ENCODE results near the gene EEPD1.

Gene EEPD1

GRCh38 chr7:36280840-36281812, 128.1 kb downstream of the EEPD1 start:
- Histone ChIP-seq H3K9ac (ENCODE audit: low read length) (peak overlapping the region; percentile 82), H3K4me3 (ENCODE audit: low read length) (peak overlapping the region; percentile 68), H3K36me3 (ENCODE audit: control insufficient read depth, insufficient read depth, low read length, severe bottlenecking) (no peaks in the 10 kb centered on the region), H3K4me1 (ENCODE audit: control insufficient read depth, insufficient read depth, low read length) (peaks cover 55% of the 10 kb centered on the region), H3K9me3 (ENCODE audit: control insufficient read depth, low read length) (no peaks in the 10 kb centered on the region), H3K27me3 (replicated peaks; ENCODE audit: control insufficient read depth, insufficient read depth, low read length) (no peaks in the 10 kb centered on the region)
- DNase-seq (ENCODE audit: low read depth): peak; percentile 87

- no peak for DNase-seq (ENCODE audit: low read depth)
- peak overlapping the region; percentile 82 for H3K9ac ChIP-seq (ENCODE audit: low read length)
- H3K27me3 ChIP-seq (replicated peaks; ENCODE audit: control insufficient read depth, insufficient read depth, low read length): no peaks in the 10 kb centered on the region
- peak overlapping the region; percentile 68 for H3K4me3 ChIP-seq (ENCODE audit: low read length)
- peaks cover 55% of the 10 kb centered on the region for H3K4me1 ChIP-seq (ENCODE audit: control insufficient read depth, insufficient read depth, low read length)
- no peaks in the 10 kb centered on the region for H3K36me3 ChIP-seq (ENCODE audit: control insufficient read depth, insufficient read depth, low read length, severe bottlenecking)
- no peaks in the 10 kb centered on the region for H3K9me3 ChIP-seq (ENCODE audit: control insufficient read depth, low read length)
Measured at GRCh38 chr7:36281945-36282717, 129.1 kb downstream of the EEPD1 start.

- no peaks in the 10 kb centered on the region for H3K9me3 ChIP-seq (ENCODE audit: control insufficient read depth, low read length)
- H3K4me3 ChIP-seq (ENCODE audit: low read length): no peak overlapping the region
- peaks cover 52% of the 10 kb centered on the region for H3K4me1 ChIP-seq (ENCODE audit: control insufficient read depth, insufficient read depth, low read length)
- H3K9ac ChIP-seq (ENCODE audit: low read length): no peak overlapping the region
- no peak for DNase-seq (ENCODE audit: low read depth)
- peaks cover 8% of the 10 kb centered on the region for H3K36me3 ChIP-seq (ENCODE audit: control insufficient read depth, insufficient read depth, low read length, severe bottlenecking)
- H3K27me3 ChIP-seq (replicated peaks; ENCODE audit: control insufficient read depth, insufficient read depth, low read length): no peaks in the 10 kb centered on the region
Measured at GRCh38 chr7:36283181-36283580, 130.1 kb downstream of the EEPD1 start.

- no peak overlapping the region for H3K4me3 ChIP-seq (ENCODE audit: low read length)
- H3K36me3 ChIP-seq (ENCODE audit: control insufficient read depth, insufficient read depth, low read length, severe bottlenecking): peaks cover 14% of the 10 kb centered on the region
- H3K9me3 ChIP-seq (ENCODE audit: control insufficient read depth, low read length): no peaks in the 10 kb centered on the region
- no peak for DNase-seq (ENCODE audit: low read depth)
- H3K9ac ChIP-seq (ENCODE audit: low read length): no peak overlapping the region
- peaks cover 46% of the 10 kb centered on the region for H3K4me1 ChIP-seq (ENCODE audit: control insufficient read depth, insufficient read depth, low read length)
- H3K27me3 ChIP-seq (replicated peaks; ENCODE audit: control insufficient read depth, insufficient read depth, low read length): no peaks in the 10 kb centered on the region
Measured at GRCh38 chr7:36283711-36284130, 130.7 kb downstream of the EEPD1 start.

- H3K4me3 ChIP-seq (ENCODE audit: low read length): no peak overlapping the region
- H3K4me1 ChIP-seq (ENCODE audit: control insufficient read depth, insufficient read depth, low read length): peaks cover 39% of the 10 kb centered on the region
- DNase-seq (ENCODE audit: low read depth): no peak
- H3K27me3 ChIP-seq (replicated peaks; ENCODE audit: control insufficient read depth, insufficient read depth, low read length): no peaks in the 10 kb centered on the region
- no peaks in the 10 kb centered on the region for H3K9me3 ChIP-seq (ENCODE audit: control insufficient read depth, low read length)
- H3K9ac ChIP-seq (ENCODE audit: low read length): no peak overlapping the region
- peaks cover 19% of the 10 kb centered on the region for H3K36me3 ChIP-seq (ENCODE audit: control insufficient read depth, insufficient read depth, low read length, severe bottlenecking)
Measured at GRCh38 chr7:36284456-36285090, 131.5 kb downstream of the EEPD1 start.

GRCh38 chr7:36285276-36285675, 132.2 kb downstream of the EEPD1 start:
- H3K9me3 ChIP-seq (ENCODE audit: control insufficient read depth, low read length): no peaks in the 10 kb centered on the region
- H3K4me3 ChIP-seq (ENCODE audit: low read length): no peak overlapping the region
- no peak for DNase-seq (ENCODE audit: low read depth)
- peaks cover 37% of the 10 kb centered on the region for H3K4me1 ChIP-seq (ENCODE audit: control insufficient read depth, insufficient read depth, low read length)
- H3K27me3 ChIP-seq (replicated peaks; ENCODE audit: control insufficient read depth, insufficient read depth, low read length): no peaks in the 10 kb centered on the region
- peaks cover 26% of the 10 kb centered on the region for H3K36me3 ChIP-seq (ENCODE audit: control insufficient read depth, insufficient read depth, low read length, severe bottlenecking)
- no peak overlapping the region for H3K9ac ChIP-seq (ENCODE audit: low read length)

- no peak for DNase-seq (ENCODE audit: low read depth)
- Histone ChIP-seq H3K9me3 (ENCODE audit: control insufficient read depth, low read length) (no peaks in the 10 kb centered on the region), H3K4me1 (ENCODE audit: control insufficient read depth, insufficient read depth, low read length) (peaks cover 37% of the 10 kb centered on the region), H3K27me3 (replicated peaks; ENCODE audit: control insufficient read depth, insufficient read depth, low read length) (no peaks in the 10 kb centered on the region), H3K36me3 (ENCODE audit: control insufficient read depth, insufficient read depth, low read length, severe bottlenecking) (peaks cover 32% of the 10 kb centered on the region), H3K9ac (ENCODE audit: low read length) (no peak overlapping the region), H3K4me3 (ENCODE audit: low read length) (no peak overlapping the region)
Measured at GRCh38 chr7:36286226-36286625, 133.2 kb downstream of the EEPD1 start.

GRCh38 chr7:36286688-36287087, 133.6 kb downstream of the EEPD1 start:
- Histone ChIP-seq H3K9ac (ENCODE audit: low read length) (no peak overlapping the region), H3K36me3 (ENCODE audit: control insufficient read depth, insufficient read depth, low read length, severe bottlenecking) (peaks cover 33% of the 10 kb centered on the region), H3K4me1 (ENCODE audit: control insufficient read depth, insufficient read depth, low read length) (peaks cover 36% of the 10 kb centered on the region), H3K27me3 (replicated peaks; ENCODE audit: control insufficient read depth, insufficient read depth, low read length) (no peaks in the 10 kb centered on the region), H3K9me3 (ENCODE audit: control insufficient read depth, low read length) (no peaks in the 10 kb centered on the region), H3K4me3 (ENCODE audit: low read length) (no peak overlapping the region)
- no peak for DNase-seq (ENCODE audit: low read depth)

GRCh38 chr7:36287371-36288241, 134.6 kb downstream of the EEPD1 start:
- no peak overlapping the region for H3K4me3 ChIP-seq (ENCODE audit: low read length)
- H3K9ac ChIP-seq (ENCODE audit: low read length): no peak overlapping the region
- H3K27me3 ChIP-seq (replicated peaks; ENCODE audit: control insufficient read depth, insufficient read depth, low read length): no peaks in the 10 kb centered on the region
- no peaks in the 10 kb centered on the region for H3K9me3 ChIP-seq (ENCODE audit: control insufficient read depth, low read length)
- peaks cover 36% of the 10 kb centered on the region for H3K4me1 ChIP-seq (ENCODE audit: control insufficient read depth, insufficient read depth, low read length)
- H3K36me3 ChIP-seq (ENCODE audit: control insufficient read depth, insufficient read depth, low read length, severe bottlenecking): peaks cover 33% of the 10 kb centered on the region
- no peak for DNase-seq (ENCODE audit: low read depth)

- Histone ChIP-seq H3K9ac (ENCODE audit: low read length) (no peak overlapping the region), H3K36me3 (ENCODE audit: control insufficient read depth, insufficient read depth, low read length, severe bottlenecking) (peaks cover 33% of the 10 kb centered on the region), H3K9me3 (ENCODE audit: control insufficient read depth, low read length) (no peaks in the 10 kb centered on the region), H3K27me3 (replicated peaks; ENCODE audit: control insufficient read depth, insufficient read depth, low read length) (no peaks in the 10 kb centered on the region), H3K4me1 (ENCODE audit: control insufficient read depth, insufficient read depth, low read length) (peaks cover 38% of the 10 kb centered on the region), H3K4me3 (ENCODE audit: low read length) (no peak overlapping the region)
- no peak for DNase-seq (ENCODE audit: low read depth)
Measured at GRCh38 chr7:36288501-36288900, 135.4 kb downstream of the EEPD1 start.
